SU-DHL-6 (cell line): ENCODE data around the gene BUB3.

ENCODE experiments used
- H2AFZ ChIP-seq: fragments of 200-600 bp; sonication (generic); 2 replicates; pipeline ENCODE4 v1.6.1; 2014; ENCODE audit warnings: low read depth, mild to moderate bottlenecking, moderate library complexity, mixed read lengths, antibody characterized with exemption, low read length; ENCODE audit not compliant: severe bottlenecking
- H3F3A ChIP-seq: fragments of 200-600 bp; shearing (Covaris generic); 2 replicates; pipeline ENCODE4 v1.6.0; 2016; ENCODE audit warnings: antibody characterized with exemption, mild to moderate bottlenecking; ENCODE audit not compliant: insufficient read depth
- H3K27ac ChIP-seq: fragments of 200-600 bp; sonication (generic); 2 replicates; pipeline ENCODE4 v1.5.1; 2016; ENCODE audit warnings: low read depth, mild to moderate bottlenecking, low read length, moderate library complexity, mixed read lengths
- H3K27me3 ChIP-seq: fragments of 200-600 bp; sonication (generic), shearing (Covaris generic); 2 replicates; pipeline ENCODE4 v1.6.0; 2014; ENCODE audit warnings: mild to moderate bottlenecking, low read length
- H3K36me3 ChIP-seq: fragments of 200-600 bp; sonication (generic); 2 replicates; pipeline ENCODE4 v1.6.1; 2014; ENCODE audit warnings: mild to moderate bottlenecking, low read length, mixed read lengths
- H3K4me2 ChIP-seq: fragments of 300-600, 200-600 bp; shearing (Covaris generic), sonication (generic); 2 replicates; pipeline ENCODE4 v1.6.0; 2014; ENCODE audit warnings: low read length, low read depth, mild to moderate bottlenecking; ENCODE audit not compliant: poor library complexity, severe bottlenecking
- H3K4me3 ChIP-seq: fragments of 200-600 bp; sonication (generic); 2 replicates; pipeline ENCODE4 v1.5.1; 2014; ENCODE audit warnings: antibody characterized with exemption, low read length, mild to moderate bottlenecking, mixed read lengths; ENCODE audit not compliant: insufficient read depth, poor library complexity, severe bottlenecking
- H3K79me2 ChIP-seq: fragments of 200-600 bp; sonication (generic); 2 replicates; pipeline ENCODE4 v1.6.1; 2014; ENCODE audit warnings: mild to moderate bottlenecking, low read length, moderate library complexity; ENCODE audit not compliant: insufficient read depth
- H3K9ac ChIP-seq: fragments of 200-600 bp; sonication (generic); 2 replicates; pipeline ENCODE4 v1.7.0; 2014; ENCODE audit warnings: mild to moderate bottlenecking, low read length
- H3K9me2 ChIP-seq: fragments of 200-600 bp; sonication (generic); replicated peaks from 2 replicates; pipeline ENCODE4 v1.6.1; 2014; ENCODE audit warnings: low read length; ENCODE audit not compliant: insufficient read depth
- H3K9me3 ChIP-seq: fragments of 200-600 bp; sonication (generic); 2 replicates; pipeline ENCODE4 v1.6.1; 2014; ENCODE audit warnings: low read length, mixed read lengths; ENCODE audit not compliant: insufficient read depth
- H4K20me1 ChIP-seq: fragments of 200-600 bp; sonication (generic); 2 replicates; pipeline ENCODE4 v1.6.1; 2014; ENCODE audit warnings: low read depth, mild to moderate bottlenecking, antibody characterized with exemption, low read length, moderate library complexity, mixed read lengths
- CTCF ChIP-seq: fragments of 200-600 bp; sonication (generic); IDR thresholded peaks from one replicate; pipeline ENCODE4 v1.5.1; 2017; ENCODE audit warnings: antibody characterized with exemption, mild to moderate bottlenecking, low read length, moderate library complexity; ENCODE audit not compliant: insufficient read depth, poor library complexity, severe bottlenecking
- EZH2phosphoT487 ChIP-seq: fragments of 200-600 bp; sonication (generic), shearing (Covaris generic); conservative IDR thresholded peaks from 2 replicates; pipeline ENCODE4 v1.6.1; 2018; ENCODE audit warnings: mild to moderate bottlenecking, antibody characterized with exemption, low read length, moderate library complexity, mixed read lengths

The BUB3 gene

GRCh38 chr10:123158682-123159081 lies 4.5 kb downstream of the BUB3 start:
- Histone ChIP-seq H3K27ac (no peak overlapping the region), H3K9ac (no peak overlapping the region), H3K9me3 (no peaks in the 10 kb centered on the region), H3F3A (no peaks in the 10 kb centered on the region; the same call in 1 of the 2 replicates), H3K9me2 (no peaks in the 10 kb centered on the region), H4K20me1 (peaks cover 79% of the 10 kb centered on the region), H3K27me3 (no peaks in the 10 kb centered on the region), H3K79me2 (peaks cover 90% of the 10 kb centered on the region), H3K4me2 (peak overlapping the region; percentile 73), H2AFZ (no peak overlapping the region), H3K4me3 (no peak overlapping the region), H3K36me3 (peaks cover 84% of the 10 kb centered on the region)
- TF ChIP-seq EZH2phosphoT487: no peak
- no peak for TF ChIP-seq CTCF

GRCh38 chr10:123160311-123160980 lies 6.2 kb downstream of the BUB3 start:
- Histone ChIP-seq H3K27me3 (no peaks in the 10 kb centered on the region), H3K9me2 (no peaks in the 10 kb centered on the region), H3K27ac (no peak overlapping the region), H3K4me3 (no peak overlapping the region), H3K79me2 (peaks cover 93% of the 10 kb centered on the region), H3K9me3 (no peaks in the 10 kb centered on the region), H4K20me1 (peaks cover 84% of the 10 kb centered on the region), H3K4me2 (no peak overlapping the region), H2AFZ (no peak overlapping the region), H3K9ac (no peak overlapping the region), H3K36me3 (peaks cover 96% of the 10 kb centered on the region), H3F3A (no peaks in the 10 kb centered on the region; the same call in 1 of the 2 replicates)
- TF ChIP-seq EZH2phosphoT487 (no peak), CTCF (no peak)

GRCh38 chr10:123164319-123164718 lies 10.1 kb downstream of the BUB3 start:
- Histone ChIP-seq H3K9me3 (no peaks in the 10 kb centered on the region), H3K36me3 (peaks cover 82% of the 10 kb centered on the region), H3K27ac (no peak overlapping the region), H3K79me2 (peaks cover 77% of the 10 kb centered on the region), H3K4me2 (no peak overlapping the region), H3K9ac (no peak overlapping the region), H4K20me1 (peaks cover 45% of the 10 kb centered on the region), H3F3A (no peaks in the 10 kb centered on the region; the same call in 1 of the 2 replicates), H2AFZ (no peak overlapping the region), H3K9me2 (no peaks in the 10 kb centered on the region), H3K4me3 (no peak overlapping the region), H3K27me3 (no peaks in the 10 kb centered on the region)
- no peak for TF ChIP-seq EZH2phosphoT487
- no peak for TF ChIP-seq CTCF
